Measurements from ENCODE around the gene CRYL1.

DNA sequence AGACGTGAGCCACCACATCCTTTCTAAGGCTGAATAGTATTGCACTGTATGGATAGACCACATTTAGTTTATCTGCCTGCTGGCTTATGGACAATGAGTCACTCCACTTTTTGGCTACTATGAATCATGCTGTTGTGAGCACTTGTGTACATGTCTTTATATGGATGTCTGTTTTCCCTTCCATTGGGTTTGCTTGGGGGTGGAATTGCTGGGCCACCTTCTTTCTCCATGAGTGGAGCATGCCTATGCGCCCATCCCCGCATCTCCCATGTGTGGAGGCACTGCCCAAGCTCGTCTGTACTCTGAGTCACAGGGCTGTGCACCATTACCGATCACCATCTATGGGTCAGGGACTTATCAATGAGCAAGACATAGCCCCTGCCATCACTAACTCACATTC lies 166.3 kb downstream of the CRYL1 start:
- TF ChIP-seq, protein P1, sequence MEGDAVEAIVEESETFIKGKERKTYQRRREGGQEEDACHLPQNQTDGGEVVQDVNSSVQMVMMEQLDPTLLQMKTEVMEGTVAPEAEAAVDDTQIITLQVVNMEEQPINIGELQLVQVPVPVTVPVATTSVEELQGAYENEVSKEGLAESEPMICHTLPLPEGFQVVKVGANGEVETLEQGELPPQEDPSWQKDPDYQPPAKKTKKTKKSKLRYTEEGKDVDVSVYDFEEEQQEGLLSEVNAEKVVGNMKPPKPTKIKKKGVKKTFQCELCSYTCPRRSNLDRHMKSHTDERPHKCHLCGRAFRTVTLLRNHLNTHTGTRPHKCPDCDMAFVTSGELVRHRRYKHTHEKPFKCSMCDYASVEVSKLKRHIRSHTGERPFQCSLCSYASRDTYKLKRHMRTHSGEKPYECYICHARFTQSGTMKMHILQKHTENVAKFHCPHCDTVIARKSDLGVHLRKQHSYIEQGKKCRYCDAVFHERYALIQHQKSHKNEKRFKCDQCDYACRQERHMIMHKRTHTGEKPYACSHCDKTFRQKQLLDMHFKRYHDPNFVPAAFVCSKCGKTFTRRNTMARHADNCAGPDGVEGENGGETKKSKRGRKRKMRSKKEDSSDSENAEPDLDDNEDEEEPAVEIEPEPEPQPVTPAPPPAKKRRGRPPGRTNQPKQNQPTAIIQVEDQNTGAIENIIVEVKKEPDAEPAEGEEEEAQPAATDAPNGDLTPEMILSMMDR (IDR thresholded peaks at IDR 0.05; ENCODE audit: insufficient read depth, low read length, poor library complexity, severe bottlenecking) = no peak
- no peak for TF ChIP-seq EZH2phosphoT487 (conservative IDR thresholded peaks at IDR 0.05; ENCODE audit: low read length)

Data from SU-DHL-6 (cell line).